SK-N-SH treated with all-trans-retinoic acid at 6 μM for 48 hours (cell line): Measurements from ENCODE around the gene TMEM201.
"Not testable (repeated sequence)": the region's sequence is repeated elsewhere in the genome, so short reads cannot be mapped to it uniquely, and the experiment has no call there.

Source experiments
- ATAC-seq: fragments of 200-7000 bp; cut with Tn5 transposase; 3 replicates; pipeline ENCODE4 v1.9.1; 2020; ENCODE audit warnings: mild to moderate bottlenecking, moderate library complexity
- BACH2 ChIP-seq: fragments of 250-450 bp; sonication (Bioruptor Pico); IDR thresholded peaks from 2 replicates; pipeline ENCODE4 v1.9.0; 2021; ENCODE audit warnings: mild to moderate bottlenecking, borderline replicate concordance
- CREB5 ChIP-seq: fragments of 250-450 bp; sonication (Bioruptor Pico); IDR thresholded peaks from 2 replicates; pipeline ENCODE4 v1.5.1; 2020; ENCODE audit warnings: low read depth, mild to moderate bottlenecking, moderate library complexity
- CSDC2 ChIP-seq: fragments of 250-450 bp; sonication (Bioruptor Pico); IDR thresholded peaks from 2 replicates; pipeline ENCODE4 v1.5.0; 2020; ENCODE audit warnings: mild to moderate bottlenecking, moderate library complexity
- CSRNP3 ChIP-seq: fragments of 250-450 bp; sonication (Bioruptor Pico); IDR thresholded peaks from 2 replicates; pipeline ENCODE4 v1.5.1; 2021; ENCODE audit warnings: mild to moderate bottlenecking, moderate library complexity
- ESRRG ChIP-seq: fragments of 250-450 bp; sonication (Bioruptor Pico); IDR thresholded peaks from 2 replicates; pipeline ENCODE4 v1.6.1; 2021; ENCODE audit warnings: mild to moderate bottlenecking
- GLIS3 ChIP-seq: fragments of 250-450 bp; sonication (Bioruptor Pico); IDR thresholded peaks from 2 replicates; pipeline ENCODE4 v1.5.0; 2020; ENCODE audit warnings: mild to moderate bottlenecking, moderate library complexity
- OSR1 ChIP-seq: fragments of 250-450 bp; sonication (Bioruptor Pico); IDR thresholded peaks from 2 replicates; pipeline ENCODE4 v1.8.0; 2022; ENCODE audit warnings: moderate library complexity, mild to moderate bottlenecking, inconsistent platforms
- PATZ1 ChIP-seq: fragments of 250-450 bp; sonication (Bioruptor Pico); IDR thresholded peaks from 2 replicates; pipeline ENCODE4 v1.8.0; 2020; ENCODE audit warnings: mild to moderate bottlenecking, moderate library complexity, borderline replicate concordance
- POU6F1 ChIP-seq: fragments of 250-450 bp; sonication (Bioruptor Pico); IDR thresholded peaks from 2 replicates; pipeline ENCODE4 v1.8.0; 2021; ENCODE audit warnings: low read depth, mild to moderate bottlenecking, moderate library complexity, borderline replicate concordance
- PPARA ChIP-seq: fragments of 250-450 bp; sonication (Bioruptor Pico); IDR thresholded peaks from 2 replicates; pipeline ENCODE4 v1.5.0; 2020; ENCODE audit warnings: mild to moderate bottlenecking, borderline replicate concordance
- RARB ChIP-seq: fragments of 250-450 bp; sonication (Bioruptor Pico); IDR thresholded peaks from 2 replicates; pipeline ENCODE4 v1.8.0; 2021; ENCODE audit warnings: mild to moderate bottlenecking, moderate library complexity
- SNAI2 ChIP-seq: fragments of 250-450 bp; sonication (Bioruptor Pico); IDR thresholded peaks from 2 replicates; pipeline ENCODE4 v1.5.0; 2020; ENCODE audit warnings: mild to moderate bottlenecking, moderate library complexity
- TCF4 ChIP-seq: fragments of 250-450 bp; sonication (Bioruptor Pico); IDR thresholded peaks from 2 replicates; pipeline ENCODE4 v1.8.0; 2021; ENCODE audit warnings: mild to moderate bottlenecking, moderate library complexity, borderline replicate concordance
- TOX ChIP-seq: fragments of 250-450 bp; sonication (Bioruptor Pico); IDR thresholded peaks from 2 replicates; pipeline ENCODE4 v1.8.0; 2021; ENCODE audit warnings: mild to moderate bottlenecking, moderate library complexity, borderline replicate concordance
- TSHZ2 ChIP-seq: fragments of 250-450 bp; sonication (Bioruptor Pico); IDR thresholded peaks from 2 replicates; pipeline ENCODE4 v1.5.0; 2020; ENCODE audit warnings: mild to moderate bottlenecking, moderate library complexity
- ZC3H10 ChIP-seq: fragments of 250-450 bp; sonication (Bioruptor Pico); IDR thresholded peaks from 2 replicates; pipeline ENCODE4 v1.5.1; 2021; ENCODE audit warnings: mild to moderate bottlenecking, moderate library complexity
- ZFP3 ChIP-seq: fragments of 250-450 bp; sonication (Bioruptor Pico); IDR thresholded peaks from 2 replicates; pipeline ENCODE4 v1.5.0; 2020; ENCODE audit warnings: mild to moderate bottlenecking, moderate library complexity
- ZFP30 ChIP-seq: fragments of 450-650 bp; formaldehyde crosslinking; IDR thresholded peaks from 2 replicates; pipeline ENCODE4 v1.5.0; 2022; ENCODE audit warnings: mild to moderate bottlenecking, moderate library complexity
- ZNF565 ChIP-seq: fragments of 450-650 bp; formaldehyde crosslinking; conservative IDR thresholded peaks from 2 replicates; pipeline ENCODE4 v1.5.0; 2020; ENCODE audit warnings: low read depth, mild to moderate bottlenecking, moderate library complexity
- ZNF70 ChIP-seq: fragments of 450-650 bp; formaldehyde crosslinking; IDR thresholded peaks from 2 replicates; pipeline ENCODE4 v1.5.0; 2020; ENCODE audit warnings: mild to moderate bottlenecking, moderate library complexity
- ZNF8 ChIP-seq: fragments of 450-650 bp; formaldehyde crosslinking; IDR thresholded peaks from 2 replicates; pipeline ENCODE4 v1.5.0; 2020; ENCODE audit warnings: mild to moderate bottlenecking, moderate library complexity

Gene TMEM201

GRCh38 chr1:9569267-9569666 is 19.4 kb upstream of the TMEM201 start (continued):
- TF ChIP-seq PPARA (no peak), ZNF565 (CRISPR knock-in tag) (no peak), RARB (CRISPR knock-in tag) (no peak)

GRCh38 chr1:9570886-9571529 is 17.7 kb upstream of the TMEM201 start:
- not testable (repeated sequence) for ATAC-seq

GRCh38 chr1:9573723-9574122 is 15.0 kb upstream of the TMEM201 start:
- peak; percentile 53; the same call in 1 of the 3 replicates for ATAC-seq
- TF ChIP-seq PPARA (no peak), ZNF8 (CRISPR knock-in tag) (no peak), BACH2 (CRISPR knock-in tag) (no peak), CREB5 (CRISPR knock-in tag) (no peak), ZC3H10 (CRISPR knock-in tag) (no peak), ZFP3 (CRISPR knock-in tag) (no peak), CSRNP3 (CRISPR knock-in tag) (no peak), OSR1 (no peak), SNAI2 (CRISPR knock-in tag) (no peak), RARB (CRISPR knock-in tag) (no peak), TOX (no peak), CSDC2 (no peak), TSHZ2 (CRISPR knock-in tag) (no peak), ZNF565 (CRISPR knock-in tag) (no peak), ZNF70 (no peak), ZFP30 (no peak), PATZ1 (CRISPR knock-in tag) (no peak), GLIS3 (no peak)

GRCh38 chr1:9575486-9575885 is 13.2 kb upstream of the TMEM201 start:
- no peak for ATAC-seq
- no peak for TF ChIP-seq ESRRG (CRISPR knock-in tag)
- no peak for TF ChIP-seq ZNF565 (CRISPR knock-in tag)
- TF ChIP-seq PPARA: no peak
- no peak for TF ChIP-seq ZNF70
- TF ChIP-seq BACH2 (CRISPR knock-in tag): no peak
- TF ChIP-seq POU6F1 (CRISPR knock-in tag): no peak
- no peak for TF ChIP-seq TOX
- TF ChIP-seq SNAI2 (CRISPR knock-in tag): no peak
- no peak for TF ChIP-seq OSR1
- no peak for TF ChIP-seq ZFP3 (CRISPR knock-in tag)
- no peak for TF ChIP-seq PATZ1 (CRISPR knock-in tag)
- no peak for TF ChIP-seq ZNF8 (CRISPR knock-in tag)
- no peak for TF ChIP-seq TCF4
- TF ChIP-seq TSHZ2 (CRISPR knock-in tag): no peak
- no peak for TF ChIP-seq CSDC2
